Trophoblast cell (in vitro differentiated cells and primary cell): Measurements from ENCODE around the gene PRLH.

Experiments used
- DNase-seq, 2 donors: peaks; one replicate each; pipeline ENCODE4 v3.0.0-alpha.2; 2016
- H2AFZ ChIP-seq: 2 replicates; pipeline ENCODE4 v1.6.1; 2013; ENCODE audit warnings: low read length, moderate library complexity, mild to moderate bottlenecking; ENCODE audit not compliant: insufficient read depth, poor library complexity
- H2AK5ac ChIP-seq: 2 replicates; pipeline ENCODE4 v1.6.1; 2013; ENCODE audit warnings: mild to moderate bottlenecking, low read length
- H2BK120ac ChIP-seq: 2 replicates; pipeline ENCODE4 v1.6.1; 2013; ENCODE audit warnings: low read length, mild to moderate bottlenecking, moderate library complexity; ENCODE audit not compliant: insufficient read depth, poor library complexity
- H2BK12ac ChIP-seq: 2 replicates; pipeline ENCODE4 v1.6.1; 2013; ENCODE audit warnings: mild to moderate bottlenecking, low read length, moderate library complexity
- H2BK5ac ChIP-seq: 2 replicates; pipeline ENCODE4 v1.6.1; 2013; ENCODE audit warnings: low read length, low read depth, moderate library complexity, mild to moderate bottlenecking; ENCODE audit not compliant: poor library complexity
- H3K14ac ChIP-seq: 2 replicates; pipeline ENCODE4 v1.6.1; 2013; ENCODE audit warnings: mild to moderate bottlenecking, low read length
- H3K18ac ChIP-seq: 2 replicates; pipeline ENCODE4 v1.6.1; 2013; ENCODE audit warnings: mild to moderate bottlenecking, low read length
- H3K23ac ChIP-seq: 2 replicates; pipeline ENCODE4 v1.6.1; 2013; ENCODE audit warnings: low read length
- H3K27ac ChIP-seq: 2 replicates; pipeline ENCODE4 v1.5.1; 2013; ENCODE audit warnings: low read depth, mild to moderate bottlenecking, inconsistent platforms, low read length, moderate library complexity
- H3K27me3 ChIP-seq: 2 replicates; pipeline ENCODE4 v1.6.1; 2013; ENCODE audit warnings: inconsistent platforms, mild to moderate bottlenecking, low read length, moderate library complexity; ENCODE audit not compliant: insufficient read depth
- H3K36me3 ChIP-seq, 2 experiments: 1 replicate in 1 of 2; 2 replicates in 1 of 2; pipeline ENCODE4 v1.6.1; 2013; ENCODE audit warnings: low read length in 2 of 2, mild to moderate bottlenecking in 2 of 2, moderate library complexity in 1 of 2; ENCODE audit not compliant: insufficient read depth in 2 of 2, control insufficient read depth in 1 of 2
- H3K4ac ChIP-seq: 2 replicates; pipeline ENCODE4 v1.6.1; 2013; ENCODE audit warnings: low read depth, mild to moderate bottlenecking, low read length, moderate library complexity
- H3K4me1 ChIP-seq, 2 experiments: 1 replicate in 1 of 2; 2 replicates in 1 of 2; pipeline ENCODE4 v1.6.1; 2013; ENCODE audit warnings: low read length in 2 of 2, mild to moderate bottlenecking in 2 of 2, moderate library complexity in 1 of 2; ENCODE audit not compliant: insufficient read depth in 2 of 2, control insufficient read depth in 1 of 2
- H3K4me2 ChIP-seq: 2 replicates; pipeline ENCODE4 v1.6.1; 2013; ENCODE audit warnings: inconsistent platforms, mild to moderate bottlenecking, low read length, moderate library complexity
- H3K4me3 ChIP-seq: 2 replicates; pipeline ENCODE4 v1.5.1; 2013; ENCODE audit warnings: mild to moderate bottlenecking, low read depth, low read length, inconsistent platforms
- H3K79me1 ChIP-seq: one replicate; pipeline ENCODE4 v1.6.1; 2013; ENCODE audit warnings: low read length
- H3K79me2 ChIP-seq: 2 replicates; pipeline ENCODE4 v1.6.1; 2013; ENCODE audit warnings: low read length, mild to moderate bottlenecking; ENCODE audit not compliant: control insufficient read depth, insufficient read depth, poor library complexity
- H3K9ac ChIP-seq: 2 replicates; pipeline ENCODE4 v1.6.1; 2013; ENCODE audit warnings: mild to moderate bottlenecking, low read length
- H3K9me3 ChIP-seq: 2 replicates; pipeline ENCODE4 v1.6.1; 2013; ENCODE audit warnings: low read depth, mild to moderate bottlenecking, control low read depth, inconsistent platforms, low read length; ENCODE audit not compliant: insufficient read depth
- H4K12ac ChIP-seq: 2 replicates; pipeline ENCODE4 v1.6.1; 2013; ENCODE audit warnings: low read depth, mild to moderate bottlenecking, low read length, moderate library complexity
- H4K8ac ChIP-seq: 2 replicates; pipeline ENCODE4 v1.6.1; 2013; ENCODE audit warnings: low read depth, mild to moderate bottlenecking, low read length, moderate library complexity
- H4K91ac ChIP-seq: one replicate; pipeline ENCODE4 v1.6.1; 2013; ENCODE audit warnings: low read depth, mild to moderate bottlenecking, low read length, moderate library complexity
- WGBS: extraction: QIAGEN DNeasy Blood & Tissue Kit; methylation state at CpG from one replicate; pipeline ENCODE4 v1.1.7; 2013; ENCODE audit warnings: missing lambda C conversion rate; ENCODE audit not compliant: insufficient read length, insufficient coverage; ENCODE audit errors: extremely low coverage; 5-methylcytosine and 5-hydroxymethylcytosine counted together

Gene PRLH

DNA sequence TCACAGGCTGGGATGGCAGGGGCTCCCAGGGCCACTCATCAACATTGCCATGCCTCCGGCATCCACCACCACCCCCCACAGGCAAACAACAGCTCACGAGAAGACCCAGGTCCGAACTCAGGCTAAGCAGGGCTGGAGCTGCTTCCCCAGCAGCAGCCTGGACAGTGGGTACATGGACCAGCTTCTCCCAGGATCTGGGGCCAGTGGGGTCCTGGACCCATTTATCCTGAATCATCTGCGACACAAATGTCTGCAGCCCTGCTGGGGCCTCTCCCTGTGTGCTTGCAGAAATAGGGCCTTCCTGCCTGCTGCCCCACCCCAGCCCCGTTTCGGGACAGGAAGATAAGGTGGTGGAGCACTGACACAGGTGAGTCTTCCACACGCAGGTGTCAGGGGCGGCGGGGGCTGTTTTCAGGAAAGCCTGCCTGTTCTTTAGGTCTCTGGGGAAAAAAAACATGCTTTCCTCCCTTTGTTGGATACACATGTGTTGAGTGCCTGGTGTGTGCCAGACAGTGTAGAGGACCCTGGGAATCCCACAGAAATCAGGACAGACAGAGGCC lies 4.5 kb downstream of the PRLH start:
- Histone ChIP-seq H3K27ac (no peak overlapping the region), H4K91ac (no peak overlapping the region), H2BK12ac (no peak overlapping the region), H3K4me2 (no peak overlapping the region), H3K79me1 (peaks cover 2% of the 10 kb centered on the region), H4K8ac (no peak overlapping the region), H3K4me1 (peaks cover 9 to 10% of the 10 kb centered on the region in 2 experiments), H3K79me2 (no peaks in the 10 kb centered on the region), H2AFZ (no peak overlapping the region), H3K9me3 (peaks cover 2% of the 10 kb centered on the region), H3K18ac (no peak overlapping the region), H3K9ac (no peak overlapping the region), H3K27me3 (no peaks in the 10 kb centered on the region), H3K14ac (no peak overlapping the region), H2BK5ac (no peak overlapping the region), H2AK5ac (no peak overlapping the region), H3K4ac (no peak overlapping the region), H2BK120ac (no peak overlapping the region), H3K36me3 (no peaks in the 10 kb centered on the region), H4K12ac (no peak overlapping the region), H3K23ac (no peak overlapping the region), H3K4me3 (no peak overlapping the region)
- WGBS = no CpG with 5 or more reads among the region's 9 CpGs
- DNase-seq = no peak

DNA sequence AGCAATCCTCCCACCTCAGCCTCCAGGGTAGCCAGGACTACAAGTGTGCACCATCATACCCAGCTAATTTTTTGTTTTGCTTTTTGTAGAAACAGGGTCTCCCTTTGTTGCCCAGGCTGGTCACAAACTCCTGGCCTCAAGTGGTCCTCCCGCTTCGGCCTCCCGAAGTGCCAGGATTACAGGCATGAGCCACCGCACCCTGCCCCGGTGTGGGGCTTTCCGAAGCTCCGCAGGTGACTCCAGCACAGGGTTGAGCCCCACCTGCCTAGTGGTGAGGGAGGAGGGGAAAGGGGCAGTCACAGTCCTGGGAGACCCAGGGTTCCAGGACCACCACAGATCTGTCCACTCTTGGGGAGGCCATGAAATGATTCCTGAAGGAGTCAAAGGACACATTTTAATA lies 5.2 kb downstream of the PRLH start:
- no peak overlapping the region for H3K9ac ChIP-seq
- peaks cover 2% of the 10 kb centered on the region for H3K79me1 ChIP-seq
- no peak overlapping the region for H3K4me2 ChIP-seq
- H3K14ac ChIP-seq = no peak overlapping the region
- H2BK120ac ChIP-seq = no peak overlapping the region
- H3K4me1 ChIP-seq = peaks cover 9 to 10% of the 10 kb centered on the region in 2 experiments
- H3K4me3 ChIP-seq = no peak overlapping the region
- H3K36me3 ChIP-seq = no peaks in the 10 kb centered on the region
- no peak overlapping the region for H3K4ac ChIP-seq
- no peaks in the 10 kb centered on the region for H3K27me3 ChIP-seq
- H3K9me3 ChIP-seq = peaks cover 2% of the 10 kb centered on the region
- no peaks in the 10 kb centered on the region for H3K79me2 ChIP-seq
- H4K91ac ChIP-seq = no peak overlapping the region
- no peak for DNase-seq
- H3K27ac ChIP-seq = no peak overlapping the region
- H2BK12ac ChIP-seq = no peak overlapping the region
- H4K8ac ChIP-seq = no peak overlapping the region
- WGBS = no CpG with 5 or more reads among the region's 7 CpGs
- no peak overlapping the region for H2AFZ ChIP-seq
- H3K23ac ChIP-seq = no peak overlapping the region
- no peak overlapping the region for H2BK5ac ChIP-seq
- no peak overlapping the region for H3K18ac ChIP-seq
- H4K12ac ChIP-seq = no peak overlapping the region
- H2AK5ac ChIP-seq = no peak overlapping the region

DNA sequence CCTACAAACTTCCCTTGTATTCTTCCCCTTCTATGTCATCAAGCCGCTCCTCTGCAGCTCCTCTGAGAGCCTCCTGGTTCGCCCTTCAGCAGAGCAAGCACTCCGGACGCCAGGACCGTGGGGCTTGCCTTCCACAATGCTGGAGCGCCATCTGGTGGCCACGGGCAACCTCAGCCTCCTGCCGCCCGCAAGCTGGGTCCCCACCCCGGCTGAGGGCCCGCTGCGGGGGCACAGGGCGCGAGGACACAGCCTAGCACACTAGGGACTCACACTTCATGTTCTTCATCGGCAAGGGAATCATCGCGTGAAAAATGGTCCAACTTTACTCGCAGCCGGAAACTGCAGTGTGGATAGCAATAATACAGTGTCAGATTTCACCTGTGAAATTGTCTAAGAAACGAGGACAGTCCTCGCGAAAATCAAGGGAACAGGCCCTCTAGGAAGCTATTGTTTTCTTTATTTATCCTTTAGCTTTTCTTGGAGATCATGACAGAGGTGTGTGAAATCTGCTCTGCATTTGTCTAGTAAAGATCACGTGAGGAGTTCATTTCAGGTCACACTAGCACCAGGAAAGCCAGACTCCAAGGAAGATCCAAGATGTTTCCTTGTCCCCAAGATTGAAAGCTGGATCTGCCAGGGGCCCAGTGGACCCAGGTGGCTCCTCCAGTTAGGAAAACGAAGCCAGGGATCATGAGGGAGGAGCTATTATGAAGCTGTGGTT lies 5.8 kb downstream of the PRLH start:
- no peak overlapping the region for H3K9ac ChIP-seq
- H3K4me1 ChIP-seq = peaks cover 9 to 10% of the 10 kb centered on the region in 2 experiments
- peak; percentile 82 to 90 for DNase-seq
- H4K12ac ChIP-seq = no peak overlapping the region
- no peak overlapping the region for H3K23ac ChIP-seq
- H3K27me3 ChIP-seq = no peaks in the 10 kb centered on the region
- H3K36me3 ChIP-seq = peaks cover 0 to 2% of the 10 kb centered on the region in 2 experiments
- H3K79me1 ChIP-seq = peaks cover 2% of the 10 kb centered on the region
- H2AFZ ChIP-seq = no peak overlapping the region
- no CpG with 5 or more reads among the region's 24 CpGs for WGBS
- no peak overlapping the region for H3K27ac ChIP-seq
- H3K14ac ChIP-seq = no peak overlapping the region
- peaks cover 2% of the 10 kb centered on the region for H3K9me3 ChIP-seq
- peak overlapping the region; percentile 27 for H2BK12ac ChIP-seq
- H2BK5ac ChIP-seq = no peak overlapping the region
- no peak overlapping the region for H3K18ac ChIP-seq
- H3K4me3 ChIP-seq = no peak overlapping the region
- H3K4me2 ChIP-seq = no peak overlapping the region
- peak overlapping the region; percentile 30 for H2AK5ac ChIP-seq
- no peaks in the 10 kb centered on the region for H3K79me2 ChIP-seq
- H3K4ac ChIP-seq = no peak overlapping the region
- H4K8ac ChIP-seq = peak overlapping the region; percentile 30
- H4K91ac ChIP-seq = peak overlapping the region; percentile 8
- peak overlapping the region; percentile 55 for H2BK120ac ChIP-seq

DNA sequence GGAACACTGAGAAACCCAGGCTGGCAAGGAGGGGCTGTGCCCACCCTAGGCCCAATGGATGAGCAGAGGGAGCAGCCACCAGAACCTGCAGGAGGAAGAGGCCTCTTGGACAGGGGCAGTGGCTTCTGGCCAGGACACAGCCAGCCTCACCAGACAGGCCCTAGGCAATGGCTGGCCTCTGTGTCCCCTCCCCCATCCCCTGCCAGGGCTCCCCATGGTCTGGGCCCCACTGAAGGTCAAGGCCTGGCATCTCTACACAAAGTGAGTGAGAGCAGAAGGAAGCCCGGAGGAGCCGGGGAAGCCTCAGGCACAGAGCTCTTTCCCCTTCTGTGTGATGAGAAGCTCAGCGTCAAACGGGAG lies 6.3 kb downstream of the PRLH start:
- peak overlapping the region; percentile 30 for H2AK5ac ChIP-seq
- WGBS = no CpG with 5 or more reads among the region's 4 CpGs
- peaks cover 2% of the 10 kb centered on the region for H3K9me3 ChIP-seq
- no peaks in the 10 kb centered on the region for H3K27me3 ChIP-seq
- no peak overlapping the region for H3K18ac ChIP-seq
- H3K14ac ChIP-seq = no peak overlapping the region
- no peak overlapping the region for H3K4me3 ChIP-seq
- no peak for DNase-seq
- H3K27ac ChIP-seq = no peak overlapping the region
- H2BK5ac ChIP-seq = no peak overlapping the region
- no peaks in the 10 kb centered on the region for H3K79me2 ChIP-seq
- no peak overlapping the region for H3K4ac ChIP-seq
- H3K23ac ChIP-seq = no peak overlapping the region
- no peak overlapping the region for H2AFZ ChIP-seq
- no peak overlapping the region for H3K9ac ChIP-seq
- no peak overlapping the region for H3K4me2 ChIP-seq
- peaks cover 2% of the 10 kb centered on the region for H3K79me1 ChIP-seq
- H3K4me1 ChIP-seq = peaks cover 9 to 10% of the 10 kb centered on the region in 2 experiments
- H4K8ac ChIP-seq = peak overlapping the region; percentile 30
- H2BK12ac ChIP-seq = peak overlapping the region; percentile 27
- H4K91ac ChIP-seq = peak overlapping the region; percentile 8
- peak overlapping the region; percentile 55 for H2BK120ac ChIP-seq
- H4K12ac ChIP-seq = no peak overlapping the region
- H3K36me3 ChIP-seq = peaks cover 0 to 2% of the 10 kb centered on the region in 2 experiments
